K562 (cell line): ENCODE results near the gene ARHGAP26. TPM values are rescaled to one million over a fixed set of nuclear protein-coding genes. Genes with fewer than 3 reads are reported as not detected.

Experiments used
- ATAC-seq: fragments of 200-7000 bp; cut with Tn5 transposase; 3 replicates; pipeline ENCODE4 v1.9.1; 2020; ENCODE audit warnings: moderate library complexity
- BruUV-seq: library from RNA; stranded (reverse); fragments of 400-500 nt; replicated peaks from 2 replicates; lab custom pipeline; 2021; lab: Mats Ljungman, UMichigan
- CTCF ChIA-PET: fragments of 300-600 bp; formaldehyde crosslinking; extraction: SDS; loops from one replicate; lab custom pipeline; 2021; ENCODE audit warnings: low intra/inter-chr PET ratio; lab: Yijun Ruan, JAX
- POLR2A ChIA-PET: fragments of 300-600, 350-650 bp; sonication (Branson Sonifier 250); formaldehyde crosslinking; extraction: SDS; loops from one replicate; lab custom pipeline; 2021; ENCODE audit warnings: antibody characterized with exemption, inconsistent platforms; lab: Yijun Ruan, JAX
- DNase-seq, 4 experiments: peaks; one replicate each; pipeline versions ENCODE4 v3.0.0 to v3.0.0-alpha.2; 2011 to 2018; ENCODE audit warnings: low spot score in 3 of 4, mixed read lengths in 3 of 4; ENCODE audit errors: extremely low read depth in 1 of 4
- FAIRE-seq: peaks from 2 replicates; lab custom pipeline; 2011; peaks lifted over from hg19 to GRCh38; lab: Jason Lieb, UNC
- H2AFZ ChIP-seq: 2 replicates; pipeline ENCODE4 v1.6.0; 2011; ENCODE audit warnings: low read depth, low read length, control low read depth, inconsistent platforms
- H3K27ac ChIP-seq: fragments of 200-600 bp; 3 replicates; pipeline ENCODE4 v1.8.0; 2011; ENCODE audit warnings: low read depth, mild to moderate bottlenecking, control low read depth, inconsistent platforms, low read length, moderate library complexity, mixed read lengths; ENCODE audit errors: extremely low read depth
- H3K27me3 ChIP-seq, 2 experiments: fragments of 300-600 bp in 1 of 2; 2 replicates in 1 of 2; 3 replicates in 1 of 2; pipeline versions ENCODE4 v1.6.0 to v1.8.0; 2011; ENCODE audit warnings: inconsistent platforms in 2 of 2, low read length in 2 of 2, mild to moderate bottlenecking in 1 of 2, mixed read lengths in 1 of 2, moderate library complexity in 1 of 2; ENCODE audit not compliant: control insufficient read depth in 2 of 2, insufficient read depth in 2 of 2
- H3K36me3 ChIP-seq: fragments of 300-600 bp; 3 replicates; pipeline ENCODE4 v1.8.0; 2011; ENCODE audit warnings: mild to moderate bottlenecking, low read length, inconsistent platforms; ENCODE audit not compliant: control insufficient read depth, insufficient read depth
- H3K4me1 ChIP-seq, 2 experiments: fragments of 200-600 bp in 1 of 2; replicated peaks in 1 of 2; 2 replicates in 1 of 2; 3 replicates in 1 of 2; pipeline versions ENCODE4 v1.5.1 to v1.8.0; 2011; ENCODE audit warnings: inconsistent platforms in 2 of 2, low read length in 2 of 2, mild to moderate bottlenecking in 1 of 2, mixed read lengths in 1 of 2, moderate library complexity in 1 of 2; ENCODE audit not compliant: control insufficient read depth in 2 of 2, insufficient read depth in 2 of 2
- H3K4me2 ChIP-seq: 2 replicates; pipeline ENCODE4 v1.6.1; 2011; ENCODE audit warnings: low read length, control low read depth, inconsistent platforms, mixed read lengths; ENCODE audit not compliant: insufficient read depth
- H3K4me3 ChIP-seq: fragments of 200-600 bp; sonication (generic), shearing (Covaris generic); 2 replicates; pipeline ENCODE4 v1.5.1; 2016; ENCODE audit warnings: control low read depth, inconsistent platforms
- H3K79me2 ChIP-seq: fragments of 200-600 bp; 3 replicates; pipeline ENCODE4 v1.8.0; 2011; ENCODE audit warnings: low read length, inconsistent platforms; ENCODE audit not compliant: control insufficient read depth, insufficient read depth
- H3K9ac ChIP-seq, 2 experiments: 2 replicates each; pipeline versions ENCODE4 v1.6.0 to v1.6.1; 2011; ENCODE audit warnings: low read depth in 2 of 2, low read length in 2 of 2, control low read depth in 1 of 2, inconsistent platforms in 1 of 2, mild to moderate bottlenecking in 1 of 2, mixed read lengths in 1 of 2; ENCODE audit not compliant: insufficient read depth in 1 of 2
- H3K9me1 ChIP-seq: one replicate; pipeline ENCODE4 v1.6.0; 2011; ENCODE audit warnings: inconsistent platforms, mild to moderate bottlenecking, low read length, moderate library complexity; ENCODE audit not compliant: control insufficient read depth, insufficient read depth
- H3K9me3 ChIP-seq: replicated peaks from 2 replicates; pipeline ENCODE4 v1.5.1; 2011; ENCODE audit warnings: low read depth, low read length, inconsistent platforms; ENCODE audit not compliant: control insufficient read depth, insufficient read depth
- H4K20me1 ChIP-seq: replicated peaks from 2 replicates; pipeline ENCODE4 v1.6.1; 2011; ENCODE audit warnings: low read length, inconsistent platforms, mixed read lengths; ENCODE audit not compliant: control insufficient read depth, insufficient read depth
- CAMTA2 ChIP-seq: fragments of 250-450 bp; sonication (Bioruptor Pico); conservative IDR thresholded peaks from 2 replicates; pipeline ENCODE4 v1.5.1; 2022
- EP400 ChIP-seq: fragments of 450-650 bp; IDR thresholded peaks from 2 replicates; pipeline ENCODE4 v1.6.1; 2017; ENCODE audit warnings: antibody characterized with exemption, mild to moderate bottlenecking, moderate library complexity
- ETV1 ChIP-seq: fragments of 450-650 bp; conservative IDR thresholded peaks from 2 replicates; pipeline ENCODE4 v1.6.1; 2016; ENCODE audit warnings: missing genetic modification characterization, control low read depth, low read depth, missing compliant biosample characterization
- GTF2A2 ChIP-seq: IDR thresholded peaks from 2 replicates; pipeline ENCODE4 v1.6.1; 2016; ENCODE audit warnings: mild to moderate bottlenecking, missing genetic modification characterization, missing compliant biosample characterization
- HDAC3 ChIP-seq: fragments of 450-650 bp; IDR thresholded peaks from 2 replicates; pipeline ENCODE4 v1.6.1; 2018; ENCODE audit warnings: borderline replicate concordance, mild to moderate bottlenecking, moderate library complexity; ENCODE audit not compliant: partially characterized antibody
- MAFG ChIP-seq: fragments of 450-650 bp; conservative IDR thresholded peaks from 2 replicates; pipeline ENCODE4 v1.6.1; 2016; ENCODE audit warnings: missing genetic modification characterization, missing compliant biosample characterization
- MTA3 ChIP-seq: fragments of 450-650 bp; formaldehyde crosslinking; IDR thresholded peaks from 2 replicates; pipeline ENCODE4 v1.6.1; 2017; ENCODE audit warnings: mild to moderate bottlenecking, borderline replicate concordance
- RNF2 ChIP-seq: sonication (generic); IDR thresholded peaks from 2 replicates; pipeline ENCODE4 v1.6.1; 2016
- TCF3 ChIP-seq: sonication (generic); formaldehyde crosslinking; IDR thresholded peaks from 2 replicates; pipeline ENCODE4 v1.4.0; 2020; ENCODE audit warnings: mild to moderate bottlenecking, missing genetic modification reagents
- TRIM25 ChIP-seq: fragments of 450-650 bp; IDR thresholded peaks from 2 replicates; pipeline ENCODE4 v1.7.0; 2016; ENCODE audit warnings: borderline replicate concordance
- ZFP36 ChIP-seq: fragments of 150-350 bp; IDR thresholded peaks from 2 replicates; pipeline ENCODE4 v1.6.1; 2018; ENCODE audit warnings: low read length, low read depth; ENCODE audit not compliant: partially characterized antibody
- ZNF124 ChIP-seq: sonication (generic); formaldehyde crosslinking; IDR thresholded peaks from 2 replicates; pipeline ENCODE4 v1.8.1; 2022; ENCODE audit warnings: missing genetic modification reagents
- ZNF3 ChIP-seq: fragments of 250-450 bp; sonication (Bioruptor Pico); IDR thresholded peaks from 2 replicates; pipeline ENCODE4 v1.5.0; 2021; ENCODE audit warnings: mild to moderate bottlenecking, moderate library complexity
- ZSCAN29 ChIP-seq: fragments of 450-650 bp; IDR thresholded peaks from 2 replicates; pipeline ENCODE4 v1.6.1; 2017
- WGBS: fragments of 100-300 bp; shearing (Covaris generic); methylation state at CpG from one replicate; pipeline ENCODE4 v1.1.6; 2016; ENCODE audit warnings: low coverage, mixed read lengths; ENCODE audit not compliant: insufficient coverage; ENCODE audit errors: missing lambda C conversion rate; 5-methylcytosine and 5-hydroxymethylcytosine counted together
- in situ Hi-C: fragments of 300-500 bp; cut with MboI; formaldehyde crosslinking; loops from 4 replicates; pipeline ENCODE4 v1.15.0; 2018; ENCODE audit warnings: inconsistent platforms, mixed read lengths
- intact Hi-C: fragments of 100-400 bp; cut with micrococcal nuclease; formaldehyde crosslinking; loops from 2 replicates; pipeline ENCODE4 v1.14.2; 2022
- polyA plus RNA-seq, 8 experiments: library from polyadenylated mRNA; depleted of rRNA in 4 of 8; stranded (reverse) in 5 of 8; unstranded in 3 of 8; fragments of >200 nt; fragmentation: Nextera tagmentation in 2 of 8; fragmentation: Illumina TruSeq in 1 of 8; extraction: Ambion mirVana in 2 of 8; extraction: Trizol in 1 of 8; gene quantifications; 2 replicates each; pipeline versions ENCODE4 v1.2.1 to v1.2.3, GENCODE V29; 2011 to 2014; ENCODE audit warnings: inconsistent platforms in 1 of 8, missing spikeins in 1 of 8
- total RNA-seq, 7 experiments: library from RNA; depleted of rRNA in 6 of 7; stranded (reverse); fragments of >200 nt in 6 of 7; fragmentation: Illumina TruSeq in 2 of 7; extraction: Trizol in 2 of 7; gene quantifications; 2 replicates each; pipeline versions ENCODE4 v1.2.1 to v1.2.3, GENCODE V29; 2011 to 2021; ENCODE audit warnings: low replicate concordance in 1 of 7
- TF ChIP-seq, protein P1 (sequence below): fragments of 250-450 bp; sonication (Bioruptor Pico); IDR thresholded peaks from 2 replicates; pipeline ENCODE4 v1.4.0; 2020; ENCODE audit warnings: mild to moderate bottlenecking

Gene ARHGAP26
- total and polyA plus RNA-seq, 9 of the 15 experiments (the other 6 are each of a cell fraction or from before 2014, with no cell fraction given): 0.13 to 1.1 (median 0.55) TPM

DNA sequence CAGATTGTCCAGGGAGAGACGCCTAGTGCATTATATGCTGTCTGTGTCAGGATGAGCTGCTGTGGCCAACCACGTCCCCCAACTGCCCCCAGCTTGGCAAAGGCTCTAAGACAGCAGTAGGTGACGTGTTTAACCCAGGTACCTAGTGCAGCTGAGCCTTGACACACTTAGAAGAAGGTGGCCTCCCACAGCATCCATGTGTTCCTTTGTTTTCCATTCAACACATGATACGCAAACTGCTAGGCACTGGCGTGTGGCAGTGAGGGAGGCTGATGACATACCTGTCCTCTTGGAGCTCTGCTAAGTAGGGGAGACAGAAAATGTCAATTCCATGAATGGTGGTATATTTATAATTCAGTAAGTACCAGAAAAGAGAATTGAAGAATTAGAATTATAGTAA, 341.6 kb downstream of the ARHGAP26 start:
- ATAC-seq (no peak), DNase-seq (no peak), FAIRE-seq (no peak)
- Histone ChIP-seq H3K4me1 (no peaks in the 10 kb centered on the region), H3K9me1 (no peaks in the 10 kb centered on the region), H3K27me3 (no peaks in the 10 kb centered on the region), H3K4me3 (no peak overlapping the region), H3K27ac (no peak overlapping the region), H3K4me2 (no peak overlapping the region), H3K9me3 (no peaks in the 10 kb centered on the region), H4K20me1 (no peaks in the 10 kb centered on the region), H3K36me3 (no peaks in the 10 kb centered on the region), H3K9ac (no peak overlapping the region), H3K79me2 (no peaks in the 10 kb centered on the region), H2AFZ (no peak overlapping the region)
- no peak for TF ChIP-seq CAMTA2 (CRISPR knock-in tag)
- TF ChIP-seq ZSCAN29: no peak
- TF ChIP-seq EP400: no peak
- TF ChIP-seq TCF3: no peak
- TF ChIP-seq ZFP36: no peak
- no peak for TF ChIP-seq RNF2
- TF ChIP-seq GTF2A2 (tag): no peak
- TF ChIP-seq ZNF124: no peak
- intact Hi-C loops (loop anchor here (5.0 kb wide), 1 partner anchor 291 kb away; the partner anchor contains the start of gene NR3C1), in situ Hi-C loops (no loop called here)
- ChIA-PET CTCF (no interaction called here), POLR2A (interaction anchor here (0.9 kb wide), 1 partner anchor 14 kb away, joined by 3 read pairs; no protein-coding TSS in a partner anchor)
- WGBS: 19% methylated on average over 5 of the region's 5 CpGs
- no TSS peak for BruUV-seq

GRCh38 chr5:143113461-143113860, 343.3 kb downstream of the ARHGAP26 start:
- ChIA-PET POLR2A (interaction anchor here (0.6 kb wide), 1 partner anchor 153 kb away, joined by 3 read pairs; no protein-coding TSS in a partner anchor), CTCF (no interaction called here)
- no peaks in the 10 kb centered on the region for H3K36me3 ChIP-seq
- H3K4me3 ChIP-seq: no peak overlapping the region
- H3K4me1 ChIP-seq: no peaks in the 10 kb centered on the region
- in situ Hi-C loops: no loop called here
- H2AFZ ChIP-seq: peak overlapping the region; percentile 12; the same call in 1 of the 2 replicates
- no peak for FAIRE-seq
- no peak overlapping the region for H3K9ac ChIP-seq
- no peaks in the 10 kb centered on the region for H3K9me1 ChIP-seq
- no TSS peak for BruUV-seq
- ATAC-seq: no peak
- intact Hi-C loops: loop anchor here (5.0 kb wide), 1 partner anchor 289 kb away; the partner anchor contains the start of gene NR3C1
- no peaks in the 10 kb centered on the region for H3K79me2 ChIP-seq
- 34% methylated on average over 3 of the region's 3 CpGs for WGBS
- no peaks in the 10 kb centered on the region for H3K9me3 ChIP-seq
- no peaks in the 10 kb centered on the region for H3K27me3 ChIP-seq
- DNase-seq: no peak
- no peak overlapping the region for H3K4me2 ChIP-seq
- no peaks in the 10 kb centered on the region for H4K20me1 ChIP-seq
- no peak overlapping the region for H3K27ac ChIP-seq
- no peak for TF ChIP-seq ZNF3 (CRISPR knock-in tag)
- TF ChIP-seq HDAC3: no peak
- TF ChIP-seq TRIM25: no peak
- no peak for TF ChIP-seq MAFG (tag)
- no peak for TF ChIP-seq MTA3
- TF ChIP-seq, protein P1, sequence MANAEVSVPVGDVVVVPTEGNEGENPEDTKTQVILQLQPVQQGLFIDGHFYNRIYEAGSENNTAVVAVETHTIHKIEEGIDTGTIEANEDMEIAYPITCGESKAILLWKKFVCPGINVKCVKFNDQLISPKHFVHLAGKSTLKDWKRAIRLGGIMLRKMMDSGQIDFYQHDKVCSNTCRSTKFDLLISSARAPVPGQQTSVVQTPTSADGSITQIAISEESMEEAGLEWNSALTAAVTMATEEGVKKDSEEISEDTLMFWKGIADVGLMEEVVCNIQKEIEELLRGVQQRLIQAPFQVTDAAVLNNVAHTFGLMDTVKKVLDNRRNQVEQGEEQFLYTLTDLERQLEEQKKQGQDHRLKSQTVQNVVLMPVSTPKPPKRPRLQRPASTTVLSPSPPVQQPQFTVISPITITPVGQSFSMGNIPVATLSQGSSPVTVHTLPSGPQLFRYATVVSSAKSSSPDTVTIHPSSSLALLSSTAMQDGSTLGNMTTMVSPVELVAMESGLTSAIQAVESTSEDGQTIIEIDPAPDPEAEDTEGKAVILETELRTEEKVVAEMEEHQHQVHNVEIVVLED (CRISPR knock-in tag): no peak
- TF ChIP-seq ETV1 (tag): no peak
